H1 (cell line): ENCODE measurements around the gene LRCH1. TPM values are rescaled to one million over a fixed set of nuclear protein-coding genes. Genes with fewer than 3 reads are reported as not detected.

ENCODE experiments used
- CTCF ChIA-PET: fragments of 300-600 bp; sonication (Branson Sonifier 250); formaldehyde crosslinking; loops from one replicate; lab custom pipeline; 2021; ENCODE audit not compliant: partially characterized antibody; lab: Charles Lee
- POLR2A ChIA-PET: fragments of 300-600 bp; sonication (Branson Sonifier 250); formaldehyde crosslinking; loops from one replicate; lab custom pipeline; 2021; ENCODE audit warnings: inconsistent platforms; ENCODE audit not compliant: partially characterized antibody; lab: Charles Lee
- DNase-seq, 2 experiments: peaks; one replicate each; pipeline versions ENCODE4 v3.0.0 to v3.0.0-alpha.2; 2010 to 2022; ENCODE audit warnings: low spot score in 2 of 2, low read depth in 1 of 2, mixed read lengths in 1 of 2
- FAIRE-seq: peaks from 2 replicates; lab custom pipeline; 2011; peaks lifted over from hg19 to GRCh38; lab: Jason Lieb, UNC
- H2AFZ ChIP-seq: 2 replicates; pipeline ENCODE4 v1.8.1; 2012; ENCODE audit warnings: low read length, inconsistent platforms
- H2AK5ac ChIP-seq: 2 replicates; pipeline ENCODE4 v1.6.1; 2013; ENCODE audit warnings: low read depth, low read length
- H2BK120ac ChIP-seq: replicated peaks from 2 replicates; pipeline ENCODE3; 2013; ENCODE audit warnings: low read depth, low read length, inconsistent platforms
- H2BK12ac ChIP-seq: 2 replicates; pipeline ENCODE4 v1.6.1; 2013; ENCODE audit warnings: low read depth, low read length
- H2BK15ac ChIP-seq: 2 replicates; pipeline ENCODE4 v1.6.1; 2013; ENCODE audit warnings: low read length
- H2BK20ac ChIP-seq: 2 replicates; pipeline ENCODE4 v1.6.1; 2013; ENCODE audit warnings: low read length
- H2BK5ac ChIP-seq: 2 replicates; pipeline ENCODE4 v1.6.1; 2013; ENCODE audit warnings: low read depth, low read length
- H3K14ac ChIP-seq: 2 replicates; pipeline ENCODE4 v1.6.1; 2013; ENCODE audit warnings: inconsistent platforms; ENCODE audit not compliant: insufficient read length
- H3K18ac ChIP-seq: 2 replicates; pipeline ENCODE4 v1.6.1; 2013; ENCODE audit warnings: low read length; ENCODE audit errors: extremely low read depth
- H3K23ac ChIP-seq: 2 replicates; pipeline ENCODE4 v1.6.1; 2013; ENCODE audit warnings: inconsistent platforms; ENCODE audit not compliant: insufficient read length
- H3K23me2 ChIP-seq: 2 replicates; pipeline ENCODE4 v1.6.1; 2013; ENCODE audit warnings: low read depth, low read length
- H3K27ac ChIP-seq: 2 replicates; pipeline ENCODE4 v1.6.1; 2011; ENCODE audit warnings: low read depth, low read length, inconsistent platforms
- H3K27me3 ChIP-seq, 4 experiments: replicated peaks in 1 of 4; 1 replicate in 1 of 4; 2 replicates in 3 of 4; pipeline versions ENCODE4 v1.6.1 to v1.8.1; 2011 to 2013; ENCODE audit warnings: low read length in 3 of 4, mild to moderate bottlenecking in 3 of 4, inconsistent platforms in 2 of 4, mixed read lengths in 2 of 4, moderate library complexity in 1 of 4; ENCODE audit not compliant: control insufficient read depth in 3 of 4, insufficient read depth in 3 of 4; ENCODE audit errors: extremely low read depth in 1 of 4
- H3K36me3 ChIP-seq, 4 experiments: 2 replicates each; pipeline versions ENCODE4 v1.6.1 to v1.8.1; 2011 to 2013; ENCODE audit warnings: mild to moderate bottlenecking in 4 of 4, low read length in 3 of 4, moderate library complexity in 2 of 4, control low read depth in 1 of 4, inconsistent platforms in 1 of 4; ENCODE audit not compliant: insufficient read depth in 4 of 4, control insufficient read depth in 2 of 4
- H3K4ac ChIP-seq: replicated peaks from 2 replicates; pipeline ENCODE3; 2013; ENCODE audit warnings: low read length, low read depth, mixed read lengths, inconsistent platforms; ENCODE audit not compliant: insufficient read length
- H3K4me1 ChIP-seq, 4 experiments: replicated peaks in 1 of 4; 1 replicate in 1 of 4; 2 replicates in 3 of 4; pipeline versions ENCODE4 v1.6.1 to v1.8.1; 2011 to 2013; ENCODE audit warnings: low read length in 3 of 4, inconsistent platforms in 2 of 4, mixed read lengths in 1 of 4; ENCODE audit not compliant: insufficient read depth in 4 of 4, control insufficient read depth in 3 of 4
- H3K4me2 ChIP-seq, 2 experiments: 2 replicates each; pipeline versions ENCODE4 v1.6.1 to v1.8.1; 2011 to 2013; ENCODE audit warnings: low read depth in 2 of 2, low read length in 2 of 2, control low read depth in 1 of 2, inconsistent platforms in 1 of 2, mild to moderate bottlenecking in 1 of 2; ENCODE audit not compliant: insufficient read depth in 1 of 2
- H3K4me3 ChIP-seq, 4 experiments: fragments of 200-600, 300-600 bp in 1 of 4; sonication (generic), shearing (Covaris generic), sonication (Bioruptor Twin) in 1 of 4; 2 replicates each; pipeline versions ENCODE4 v1.5.1 to v1.8.1; 2011 to 2016; ENCODE audit warnings: low read length in 4 of 4, low read depth in 3 of 4, control low read depth in 2 of 4, inconsistent platforms in 2 of 4, mild to moderate bottlenecking in 2 of 4, mixed read lengths in 1 of 4, moderate library complexity in 1 of 4; ENCODE audit not compliant: insufficient read depth in 2 of 4; ENCODE audit errors: extremely low read depth in 1 of 4
- H3K56ac ChIP-seq: replicated peaks from 2 replicates; pipeline ENCODE3; 2013; ENCODE audit warnings: low read depth, mild to moderate bottlenecking, mixed read lengths, low read length, inconsistent platforms; ENCODE audit not compliant: insufficient read length
- H3K79me1 ChIP-seq: 2 replicates; pipeline ENCODE4 v1.6.1; 2013; ENCODE audit warnings: low read depth, low read length, control low read depth
- H3K79me2 ChIP-seq, 2 experiments: 2 replicates each; pipeline versions ENCODE4 v1.6.1 to v1.8.1; 2012 to 2013; ENCODE audit warnings: low read length in 2 of 2, mild to moderate bottlenecking in 2 of 2, inconsistent platforms in 1 of 2; ENCODE audit not compliant: insufficient read depth in 2 of 2, control insufficient read depth in 1 of 2
- H3K9ac ChIP-seq, 4 experiments: replicated peaks in 1 of 4; 1 replicate in 1 of 4; 2 replicates in 3 of 4; pipeline versions ENCODE4 v1.6.1 to v1.8.1; 2011 to 2013; ENCODE audit warnings: low read depth in 3 of 4, low read length in 3 of 4, control low read depth in 2 of 4, mild to moderate bottlenecking in 2 of 4, moderate library complexity in 2 of 4, inconsistent platforms in 1 of 4; ENCODE audit errors: extremely low read depth in 1 of 4
- H3K9me3 ChIP-seq, 2 experiments: 2 replicates each; pipeline versions ENCODE4 v1.6.1 to v1.8.1; 2012 to 2013; ENCODE audit warnings: mild to moderate bottlenecking in 2 of 2, moderate library complexity in 2 of 2, control low read depth in 1 of 2, inconsistent platforms in 1 of 2, low read depth in 1 of 2, low read length in 1 of 2, mixed read lengths in 1 of 2; ENCODE audit not compliant: insufficient read depth in 2 of 2
- H4K20me1 ChIP-seq, 2 experiments: replicated peaks in 1 of 2; 2 replicates each; pipeline versions ENCODE3 to v1.8.1; 2011 to 2013; ENCODE audit warnings: inconsistent platforms in 2 of 2, low read length in 2 of 2, mild to moderate bottlenecking in 1 of 2; ENCODE audit not compliant: insufficient read depth in 2 of 2, control insufficient read depth in 1 of 2
- H4K5ac ChIP-seq: 2 replicates; pipeline ENCODE4 v1.6.1; 2013; ENCODE audit warnings: low read length, low read depth, mixed read lengths, inconsistent platforms; ENCODE audit not compliant: insufficient read length
- H4K8ac ChIP-seq: 2 replicates; pipeline ENCODE4 v1.8.0; 2013; ENCODE audit warnings: mild to moderate bottlenecking, moderate library complexity, low read length, inconsistent platforms; ENCODE audit not compliant: insufficient read depth; ENCODE audit errors: extremely low read depth
- H4K91ac ChIP-seq: replicated peaks from 2 replicates; pipeline ENCODE3; 2013; ENCODE audit warnings: low read length, mixed read lengths, inconsistent platforms; ENCODE audit not compliant: insufficient read length
- ASH2L ChIP-seq: fragments of 200-600, 300-600 bp; sonication (generic); IDR thresholded peaks from one replicate; pipeline ENCODE4 v1.7.1; 2017; ENCODE audit warnings: low read length
- ATF3 ChIP-seq: IDR thresholded peaks from 2 replicates; pipeline ENCODE4 v1.6.1; 2011; ENCODE audit warnings: low read depth, mild to moderate bottlenecking, low read length; ENCODE audit not compliant: insufficient read depth
- BCL11A ChIP-seq, 2 experiments: IDR thresholded peaks; one replicate each; pipeline ENCODE4 v1.6.1; 2011; ENCODE audit warnings: low read depth in 2 of 2, low read length in 2 of 2, mild to moderate bottlenecking in 2 of 2
- BRCA1 ChIP-seq: IDR thresholded peaks from 2 replicates; pipeline ENCODE4 v1.6.1; 2012; ENCODE audit warnings: low read depth, low read length, improper control_type of control experiment
- CHD2 ChIP-seq: IDR thresholded peaks from 2 replicates; pipeline ENCODE4 v1.6.1; 2012; ENCODE audit warnings: low read length, improper control_type of control experiment
- CTBP2 ChIP-seq: IDR thresholded peaks from 2 replicates; pipeline ENCODE4 v1.7.0; 2011; ENCODE audit warnings: borderline replicate concordance, mild to moderate bottlenecking, moderate library complexity, mixed read lengths, low read length; ENCODE audit not compliant: insufficient read depth, insufficient read length
- HDAC6 ChIP-seq: IDR thresholded peaks from one replicate; pipeline ENCODE4 v1.7.1; 2012; ENCODE audit warnings: low read depth, mild to moderate bottlenecking, inconsistent platforms, low read length, moderate library complexity
- MAX ChIP-seq: IDR thresholded peaks from 2 replicates; pipeline ENCODE4 v1.6.1; 2012; ENCODE audit warnings: inconsistent platforms
- NRF1 ChIP-seq: IDR thresholded peaks from 2 replicates; pipeline ENCODE4 v1.6.1; 2011; ENCODE audit warnings: mild to moderate bottlenecking, low read depth, low read length, improper control_type of control experiment
- SRF ChIP-seq: IDR thresholded peaks from 2 replicates; pipeline ENCODE4 v1.6.1; 2011; ENCODE audit warnings: mild to moderate bottlenecking, low read depth, low read length, moderate library complexity
- TAF1 ChIP-seq: IDR thresholded peaks from 2 replicates; pipeline ENCODE4 v1.6.1; 2011; ENCODE audit warnings: mild to moderate bottlenecking, low read depth, low read length
- ZNF274 ChIP-seq: IDR thresholded peaks from 2 replicates; pipeline ENCODE4 v1.7.0; 2012; ENCODE audit warnings: low read length, borderline replicate concordance; ENCODE audit errors: extremely low read depth
- WGBS, 2 experiments: shearing (Covaris generic) in 1 of 2; methylation state at CpG; one replicate each; pipeline versions ENCODE4 v1.1.6 to v1.1.7; 2013 to 2015; ENCODE audit warnings: low lambda C conversion rate in 2 of 2, mixed read lengths in 2 of 2, inconsistent platforms in 1 of 2, low coverage in 1 of 2, missing lambda C conversion rate in 1 of 2; ENCODE audit not compliant: insufficient replicate concordance in 2 of 2, insufficient coverage in 1 of 2, insufficient read length in 1 of 2; ENCODE audit errors: extremely low coverage in 1 of 2, missing lambda C conversion rate in 1 of 2; 5-methylcytosine and 5-hydroxymethylcytosine counted together
- polyA plus RNA-seq, 7 experiments: library from polyadenylated mRNA; depleted of rRNA in 3 of 7; stranded (reverse) in 5 of 7; unstranded in 2 of 7; fragments of >200 nt in 5 of 7; fragments of 200-250 nt in 2 of 7; gene quantifications; 1 replicate in 5 of 7; 2 replicates in 1 of 7; 4 replicates in 1 of 7; pipeline versions ENCODE4 v1.2.1 to v1.2.3, GENCODE V29; 2011 to 2013; ENCODE audit warnings: missing spikeins in 2 of 7, mixed read lengths in 2 of 7
- total RNA-seq: library from RNA; stranded (reverse); fragmentation: NEBNext Ultra II Directional; extraction: Animal tissue kit (Norgen Biotek cat#: 25700); gene quantifications from 2 replicates; pipeline ENCODE4 v1.2.1, GENCODE V29; 2021

The LRCH1 gene
- total and polyA plus RNA-seq, 2 of the 8 experiments (the other 6 are each of a cell fraction or from before 2014, with no cell fraction given) = 3.0 to 10.1 TPM

- Histone ChIP-seq H2AK5ac (no peak overlapping the region), H3K4ac (no peak overlapping the region), H3K4me3 (no peak overlapping the region), H4K20me1 (peaks cover 0 to 2% of the 10 kb centered on the region in 2 experiments), H4K91ac (no peak overlapping the region), H2BK15ac (no peak overlapping the region), H3K4me1 (no peaks in the 10 kb centered on the region), H2BK12ac (no peak overlapping the region), H2BK5ac (no peak overlapping the region), H3K9me3 (no peaks in the 10 kb centered on the region), H3K79me2 (no peaks in the 10 kb centered on the region), H3K23me2 (no peaks in the 10 kb centered on the region), H3K36me3 (peaks cover 0 to 19% (median 1%) of the 10 kb centered on the region in 4 experiments; a peak in 3 of 8 replicates), H4K5ac (no peak overlapping the region), H3K9ac (no peak overlapping the region), H3K4me2 (no peak overlapping the region), H3K27me3 (no peaks in the 10 kb centered on the region), H3K18ac (no peak overlapping the region), H3K56ac (no peak overlapping the region), H2BK120ac (no peak overlapping the region), H2BK20ac (no peak overlapping the region), H3K79me1 (no peaks in the 10 kb centered on the region), H3K14ac (no peak overlapping the region), H3K27ac (no peak overlapping the region), H4K8ac (no peak overlapping the region), H3K23ac (no peak overlapping the region), H2AFZ (no peak overlapping the region)
- DNase-seq = no peak
- ChIA-PET CTCF (interaction anchor here (2.0 kb wide), 1 partner anchor 9 kb away, joined by 9 read pairs; no protein-coding TSS in a partner anchor), POLR2A (no interaction called here)
- TF ChIP-seq BCL11A (IDR thresholded peaks at IDR 0.05; ENCODE audit: low read depth in 2 of 2, low read length in 2 of 2) (no peak), MAX (no peak), ASH2L (no peak), CHD2 (no peak), HDAC6 (no peak), NRF1 (no peak), TAF1 (no peak), CTBP2 (no peak), ATF3 (no peak), ZNF274 (no peak), BRCA1 (no peak), SRF (no peak)
- no peak for FAIRE-seq
- WGBS, 2 experiments = 94% methylated on average over 2 of the region's 2 CpGs; no CpG with 5 or more reads in 1 of the 2 experiments
Measured at GRCh38 chr13:46773541-46773940, 220.6 kb downstream of the LRCH1 start.
